Neural progenitor cell (in vitro differentiated cells): ENCODE measurements around the gene CAMK2D.

ENCODE experiments used
- EZH2 ChIP-seq: fragments of 200-600 bp; sonication (generic); IDR thresholded peaks from 2 replicates; pipeline ENCODE4 v1.6.1; 2017; ENCODE audit warnings: antibody characterized with exemption, mild to moderate bottlenecking, moderate library complexity
- EZH2phosphoT487 ChIP-seq: fragments of 200-600 bp; sonication (generic); IDR thresholded peaks from 2 replicates; pipeline ENCODE4 v1.6.1; 2017; ENCODE audit warnings: antibody characterized with exemption
- TF ChIP-seq, protein P1 (sequence below): fragments of 200-600 bp; sonication (generic); IDR thresholded peaks from 2 replicates; pipeline ENCODE4 v1.5.1; 2017; ENCODE audit warnings: antibody characterized with exemption, mild to moderate bottlenecking

DNA sequence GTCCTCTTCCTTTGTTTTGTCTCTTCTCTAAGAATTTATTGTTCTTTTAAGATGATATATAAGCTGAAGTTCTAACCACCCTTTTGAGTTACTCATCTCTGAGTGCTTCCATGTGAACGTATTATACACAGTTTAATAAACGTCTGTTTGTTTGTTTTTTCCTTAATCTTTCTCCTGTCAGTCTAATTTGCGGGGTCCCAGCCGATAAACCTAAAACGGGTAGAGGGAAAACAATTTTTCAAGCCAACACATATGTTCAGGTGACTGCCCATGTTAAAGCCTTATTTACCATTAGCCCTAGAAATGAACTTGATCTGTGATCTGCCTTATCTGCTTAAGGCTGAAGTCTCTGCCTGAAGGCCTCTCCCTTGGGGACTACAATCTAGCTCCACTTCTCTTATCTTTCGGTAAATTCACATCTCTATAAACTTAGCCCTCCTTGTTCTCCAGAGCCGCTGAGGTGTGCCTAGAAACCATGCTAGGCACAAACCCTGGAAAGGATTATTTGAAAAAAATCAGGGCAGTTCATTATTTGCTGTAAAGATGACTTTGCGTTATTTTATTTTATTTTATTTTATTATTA is 158.8 kb downstream of the CAMK2D start:
- TF ChIP-seq, protein P1, sequence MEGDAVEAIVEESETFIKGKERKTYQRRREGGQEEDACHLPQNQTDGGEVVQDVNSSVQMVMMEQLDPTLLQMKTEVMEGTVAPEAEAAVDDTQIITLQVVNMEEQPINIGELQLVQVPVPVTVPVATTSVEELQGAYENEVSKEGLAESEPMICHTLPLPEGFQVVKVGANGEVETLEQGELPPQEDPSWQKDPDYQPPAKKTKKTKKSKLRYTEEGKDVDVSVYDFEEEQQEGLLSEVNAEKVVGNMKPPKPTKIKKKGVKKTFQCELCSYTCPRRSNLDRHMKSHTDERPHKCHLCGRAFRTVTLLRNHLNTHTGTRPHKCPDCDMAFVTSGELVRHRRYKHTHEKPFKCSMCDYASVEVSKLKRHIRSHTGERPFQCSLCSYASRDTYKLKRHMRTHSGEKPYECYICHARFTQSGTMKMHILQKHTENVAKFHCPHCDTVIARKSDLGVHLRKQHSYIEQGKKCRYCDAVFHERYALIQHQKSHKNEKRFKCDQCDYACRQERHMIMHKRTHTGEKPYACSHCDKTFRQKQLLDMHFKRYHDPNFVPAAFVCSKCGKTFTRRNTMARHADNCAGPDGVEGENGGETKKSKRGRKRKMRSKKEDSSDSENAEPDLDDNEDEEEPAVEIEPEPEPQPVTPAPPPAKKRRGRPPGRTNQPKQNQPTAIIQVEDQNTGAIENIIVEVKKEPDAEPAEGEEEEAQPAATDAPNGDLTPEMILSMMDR: no peak
- TF ChIP-seq EZH2phosphoT487 (no peak), EZH2 (no peak)
